ENCODE data around the gene RASSF5. TPM values are rescaled to one million over a fixed set of nuclear protein-coding genes. Genes with fewer than 3 reads are reported as not detected.

Gene RASSF5
- total RNA-seq, 4 donors from 2014 or later, result 7.4 to 35.5 (median 10.0) TPM

GRCh38 chr1:206596319-206596666 lies 89.0 kb downstream of the RASSF5 start:
- no peak overlapping the region for H3K4me3 ChIP-seq
- peaks cover 0 to 95% (median 4%) of the 10 kb centered on the region in 3 donors for H3K36me3 ChIP-seq
- H3K27ac ChIP-seq, result no peak overlapping the region
- H3K27me3 ChIP-seq, result no peaks in the 10 kb centered on the region
- TF ChIP-seq CTCF (IDR thresholded peaks at IDR 0.05) (no peak), POLR2A (IDR thresholded peaks at IDR 0.05) (no peak)
- H3K4me1 ChIP-seq, result no peaks in the 10 kb centered on the region
- no peak for DNase-seq
- H3K9me3 ChIP-seq, result no peaks in the 10 kb centered on the region

- H3K4me1 ChIP-seq, result no peaks in the 10 kb centered on the region
- no peak overlapping the region for H3K4me3 ChIP-seq
- H3K27me3 ChIP-seq, result no peaks in the 10 kb centered on the region
- no peak overlapping the region for H3K27ac ChIP-seq
- H3K36me3 ChIP-seq, result peaks cover 0 to 95% (median 0%) of the 10 kb centered on the region in 3 donors
- no peak for TF ChIP-seq CTCF (IDR thresholded peaks at IDR 0.05)
- no peak for TF ChIP-seq POLR2A (IDR thresholded peaks at IDR 0.05)
- H3K9me3 ChIP-seq, result no peaks in the 10 kb centered on the region
- no peak for DNase-seq
Observed at GRCh38 chr1:206600527-206600926, 93.2 kb downstream of the RASSF5 start.

- TF ChIP-seq POLR2A (IDR thresholded peaks at IDR 0.05), result no peak
- no peak for TF ChIP-seq CTCF (IDR thresholded peaks at IDR 0.05)
- DNase-seq, result no peak
Observed at GRCh38 chr1:206604861-206605260, 97.5 kb downstream of the RASSF5 start.

GRCh38 chr1:206606867-206607266 lies 99.5 kb downstream of the RASSF5 start:
- no peaks in the 10 kb centered on the region for H3K27me3 ChIP-seq
- H3K27ac ChIP-seq, result no peak overlapping the region
- no peaks in the 10 kb centered on the region for H3K9me3 ChIP-seq
- H3K4me3 ChIP-seq, result no peak overlapping the region
- H3K36me3 ChIP-seq, result peaks cover 0 to 49% (median 0%) of the 10 kb centered on the region in 3 donors
- TF ChIP-seq CTCF (IDR thresholded peaks at IDR 0.05) (peak in 5 of 6 experiments; percentile 9 to 47 (median 28)), POLR2A (IDR thresholded peaks at IDR 0.05) (no peak)
- peaks cover 3 to 9% (median 5%) of the 10 kb centered on the region in 4 donors for H3K4me1 ChIP-seq
- no peak for DNase-seq

More at GRCh38 chr1:206604861-206605260, 97.5 kb downstream of the RASSF5 start:
- no peaks in the 10 kb centered on the region for H3K4me1 ChIP-seq
- H3K27me3 ChIP-seq, result no peaks in the 10 kb centered on the region
- no peak overlapping the region for H3K4me3 ChIP-seq
- no peak overlapping the region for H3K27ac ChIP-seq
- H3K36me3 ChIP-seq, result peaks cover 0 to 67% (median 0%) of the 10 kb centered on the region in 3 donors
- no peaks in the 10 kb centered on the region for H3K9me3 ChIP-seq

- TF ChIP-seq POLR2A (IDR thresholded peaks at IDR 0.05) (no peak), CTCF (IDR thresholded peaks at IDR 0.05) (peak; percentile 22 to 61 (median 60))
- peaks cover 3 to 9% (median 6%) of the 10 kb centered on the region in 4 donors for H3K4me1 ChIP-seq
- DNase-seq, result peak in 2 of 3 donors; percentile 38 to 61
- H3K9me3 ChIP-seq, result no peaks in the 10 kb centered on the region
- H3K27me3 ChIP-seq, result no peaks in the 10 kb centered on the region
- H3K27ac ChIP-seq, result no peak overlapping the region
- H3K36me3 ChIP-seq, result peaks cover 0 to 36% (median 0%) of the 10 kb centered on the region in 3 donors
- no peak overlapping the region for H3K4me3 ChIP-seq
Observed at GRCh38 chr1:206608108-206608698, 100.9 kb downstream of the RASSF5 start.

Data from Peyer's patch (tissue), 4 donors.